Ascending aorta (tissue), 2 donors: ENCODE data around the gene OLFM2. TPM values are rescaled to one million over a fixed set of nuclear protein-coding genes. Genes with fewer than 3 reads are reported as not detected.
A peak's percentile ranks its signal among the peaks of the same experiment; 100 is the strongest.

ENCODE experiments used
- DNase-seq, 2 donors: peaks; one replicate each; pipeline ENCODE4 v3.0.0-alpha.2; 2019; ENCODE audit warnings: low spot score in 2 of 2
- H3K27ac ChIP-seq, 2 donors: fragments of 200-600 bp; sonication (generic); one replicate each; pipeline ENCODE4 v1.5.1; 2016 to 2017; ENCODE audit warnings: mild to moderate bottlenecking in 1 of 2
- H3K27me3 ChIP-seq: fragments of 200-600 bp; sonication (generic); one replicate; pipeline ENCODE4 v1.5.1; 2017
- H3K36me3 ChIP-seq, 2 donors: fragments of 200-600 bp; sonication (generic); one replicate each; pipeline ENCODE4 v1.5.1; 2016
- H3K4me1 ChIP-seq, 2 donors: fragments of 200-600 bp; sonication (generic); one replicate each; pipeline ENCODE4 v1.5.1; 2016 to 2017; ENCODE audit warnings: mild to moderate bottlenecking in 1 of 2
- H3K4me3 ChIP-seq, 2 donors: fragments of 200-600 bp; sonication (generic); one replicate each; pipeline ENCODE4 v1.5.1; 2016 to 2017; ENCODE audit warnings: mild to moderate bottlenecking in 1 of 2
- H3K9me3 ChIP-seq, 2 donors: fragments of 200-600 bp; sonication (generic); one replicate each; pipeline ENCODE4 v1.5.1; 2016
- intact Hi-C: fragments of 100-400 bp; cut with DNase I; formaldehyde crosslinking; loops from one replicate; pipeline ENCODE4 v1.15.1; 2023
- total RNA-seq: library from RNA; depleted of rRNA; stranded (reverse); fragments of >200 nt; gene quantifications from one replicate; pipeline ENCODE4 v1.1.0, GENCODE V29; 2016
- TF ChIP-seq, protein P1 (sequence below), 3 experiments: fragments of 200-600 bp in 2 of 3; fragments of 450-650 bp in 1 of 3; sonication (generic) in 2 of 3; IDR thresholded peaks; one replicate each; pipeline ENCODE4 v1.5.1; 2016 to 2019; ENCODE audit warnings: antibody characterized with exemption in 3 of 3, mild to moderate bottlenecking in 1 of 3, moderate library complexity in 1 of 3

Gene OLFM2
- 0.96 TPM for total RNA-seq

DNA sequence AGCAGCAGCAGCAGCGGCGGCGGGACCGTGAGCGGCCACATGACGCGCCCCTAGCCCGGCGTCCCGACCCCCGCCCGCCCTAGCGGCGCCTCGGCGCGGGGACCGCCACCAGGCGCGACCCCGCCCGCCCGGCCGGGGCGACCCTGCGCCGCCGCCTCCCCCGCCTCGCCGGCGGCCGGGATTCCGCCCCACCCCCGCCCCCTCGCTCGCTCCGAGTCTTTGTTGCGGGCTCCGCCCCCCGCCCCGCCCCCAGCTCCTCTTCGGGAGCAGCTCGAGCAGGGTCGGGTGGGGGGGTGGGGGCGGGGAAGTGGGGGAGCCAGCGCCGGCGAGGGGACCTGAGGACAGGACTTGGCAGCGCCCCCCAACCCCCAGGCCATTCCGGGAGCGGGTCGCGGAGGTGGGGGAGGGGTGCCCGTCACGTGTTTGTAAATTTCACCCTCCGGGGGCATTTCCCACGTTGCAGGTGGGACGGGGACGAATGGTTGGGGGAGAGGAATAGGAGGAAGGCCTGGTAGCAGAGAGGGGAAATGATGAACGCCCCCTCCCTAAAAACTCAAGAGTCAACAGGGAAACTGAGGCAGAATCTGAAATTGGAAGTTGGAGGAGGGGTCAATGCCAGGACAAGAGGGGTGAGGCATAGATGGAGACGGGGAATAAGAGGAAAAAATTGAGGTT is at the start of gene OLFM2:
OLFM2 (minus strand) TSS at position 190 of the 675 bp plus-strand sequence; CDS start at position 41, 149 bp downstream.
- Histone ChIP-seq H3K27me3 (peaks cover 9% of the 10 kb centered on the region), H3K27ac (no peak within 1 kb of the TSS), H3K4me1 (peaks cover 2 to 6% of the 10 kb centered on the region in 2 donors), H3K4me3 (peak within 1 kb of the TSS; percentile 34 to 54), H3K36me3 (no peaks in the 10 kb centered on the region), H3K9me3 (no peaks in the 10 kb centered on the region)
- intact Hi-C loops, result loop anchor here (10.0 kb wide), 1 partner anchor 168 kb away; the partner anchor contains the start of genes ANGPTL6 and PPAN
- no peak for DNase-seq
- TF ChIP-seq, protein P1, sequence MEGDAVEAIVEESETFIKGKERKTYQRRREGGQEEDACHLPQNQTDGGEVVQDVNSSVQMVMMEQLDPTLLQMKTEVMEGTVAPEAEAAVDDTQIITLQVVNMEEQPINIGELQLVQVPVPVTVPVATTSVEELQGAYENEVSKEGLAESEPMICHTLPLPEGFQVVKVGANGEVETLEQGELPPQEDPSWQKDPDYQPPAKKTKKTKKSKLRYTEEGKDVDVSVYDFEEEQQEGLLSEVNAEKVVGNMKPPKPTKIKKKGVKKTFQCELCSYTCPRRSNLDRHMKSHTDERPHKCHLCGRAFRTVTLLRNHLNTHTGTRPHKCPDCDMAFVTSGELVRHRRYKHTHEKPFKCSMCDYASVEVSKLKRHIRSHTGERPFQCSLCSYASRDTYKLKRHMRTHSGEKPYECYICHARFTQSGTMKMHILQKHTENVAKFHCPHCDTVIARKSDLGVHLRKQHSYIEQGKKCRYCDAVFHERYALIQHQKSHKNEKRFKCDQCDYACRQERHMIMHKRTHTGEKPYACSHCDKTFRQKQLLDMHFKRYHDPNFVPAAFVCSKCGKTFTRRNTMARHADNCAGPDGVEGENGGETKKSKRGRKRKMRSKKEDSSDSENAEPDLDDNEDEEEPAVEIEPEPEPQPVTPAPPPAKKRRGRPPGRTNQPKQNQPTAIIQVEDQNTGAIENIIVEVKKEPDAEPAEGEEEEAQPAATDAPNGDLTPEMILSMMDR (IDR thresholded peaks at IDR 0.05), result no peak

DNA sequence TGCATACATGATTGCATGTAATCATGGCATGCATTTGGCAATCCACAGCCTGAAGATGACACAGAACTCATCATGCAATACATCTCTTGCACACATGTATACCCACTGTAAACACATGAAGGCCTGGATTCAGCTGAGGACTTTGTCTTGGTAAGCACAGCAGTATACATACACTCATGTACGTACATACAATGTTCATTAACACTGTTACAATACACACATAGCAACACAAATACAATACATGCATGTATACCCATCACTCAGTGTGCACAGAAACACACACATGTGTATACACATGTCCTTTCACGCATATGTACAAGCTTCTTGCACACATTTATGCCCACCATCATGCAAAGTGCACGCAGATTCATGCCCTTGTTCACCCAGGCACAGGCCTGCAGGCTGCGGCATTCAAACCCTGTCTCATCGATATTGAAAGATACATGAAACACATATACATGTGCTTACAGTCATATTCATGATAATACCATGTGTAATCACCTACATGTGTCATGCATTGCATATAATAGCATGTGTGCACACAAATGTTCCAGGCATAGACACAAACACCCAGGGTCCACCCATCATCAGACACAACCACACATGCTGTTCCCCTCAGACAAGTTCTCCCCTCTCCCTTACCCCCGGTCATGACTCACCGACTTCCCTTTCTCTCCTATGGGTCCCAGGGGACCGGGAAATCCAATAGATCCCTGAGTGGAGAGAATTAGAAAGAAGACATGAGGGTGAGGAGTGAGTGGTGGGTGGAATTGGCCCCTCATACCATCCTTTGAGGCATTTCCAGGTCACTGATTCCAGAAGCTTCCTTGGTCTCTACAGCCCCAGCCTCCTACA is 45.3 kb upstream of the OLFM2 start:
- Histone ChIP-seq H3K4me3 (no peak overlapping the region), H3K27me3 (no peaks in the 10 kb centered on the region), H3K9me3 (no peaks in the 10 kb centered on the region), H3K36me3 (no peaks in the 10 kb centered on the region), H3K4me1 (peaks cover 4% of the 10 kb centered on the region in 2 donors), H3K27ac (no peak overlapping the region)
- TF ChIP-seq, protein P1 (IDR thresholded peaks at IDR 0.05), result no peak
- intact Hi-C loops, result no loop called here
- DNase-seq, result no peak

GRCh38 chr19:9972103-9972502 is 35.8 kb upstream of the OLFM2 start:
- intact Hi-C loops, result no loop called here
- H3K9me3 ChIP-seq, result no peaks in the 10 kb centered on the region
- H3K4me3 ChIP-seq, result no peak overlapping the region
- TF ChIP-seq, protein P1 (IDR thresholded peaks at IDR 0.05), result no peak
- H3K36me3 ChIP-seq, result no peaks in the 10 kb centered on the region
- no peaks in the 10 kb centered on the region for H3K27me3 ChIP-seq
- no peak overlapping the region for H3K27ac ChIP-seq
- no peaks in the 10 kb centered on the region for H3K4me1 ChIP-seq
- DNase-seq, result no peak

DNA sequence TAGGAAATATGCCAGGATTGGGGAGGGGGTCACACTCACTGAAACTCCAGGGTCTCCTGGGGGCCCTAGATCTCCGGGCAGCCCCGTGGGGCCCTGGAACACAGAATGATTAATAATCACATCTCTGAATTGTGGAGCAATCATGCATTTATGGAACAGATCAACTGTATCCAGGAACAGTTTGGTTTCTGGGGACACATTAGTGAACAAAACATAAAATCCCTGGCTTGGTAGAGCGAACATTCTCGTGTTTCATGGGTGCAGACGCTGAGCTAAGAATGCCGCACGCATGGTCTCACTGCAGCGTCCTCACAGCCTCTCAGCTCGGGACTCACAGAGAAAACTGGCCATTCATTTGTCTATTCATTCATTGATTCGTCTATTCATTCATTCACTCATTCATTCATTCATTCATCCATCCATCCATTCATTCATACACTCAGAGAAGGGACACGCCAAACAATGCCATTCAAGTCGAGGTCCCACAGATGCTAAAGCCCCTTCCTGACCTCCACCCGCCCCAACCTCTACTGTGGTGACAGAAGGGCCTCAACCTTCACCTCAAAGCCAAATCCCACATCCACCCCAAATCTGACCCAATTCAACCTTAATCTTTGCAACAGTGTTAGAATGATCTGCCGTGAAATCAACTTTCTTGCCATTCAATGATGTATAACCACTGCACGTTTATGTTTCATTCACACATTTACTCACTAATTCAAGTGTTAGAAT is 35.0 kb upstream of the OLFM2 start:
- Histone ChIP-seq H3K9me3 (no peaks in the 10 kb centered on the region), H3K27ac (no peak overlapping the region), H3K4me1 (no peaks in the 10 kb centered on the region), H3K27me3 (no peaks in the 10 kb centered on the region), H3K36me3 (no peaks in the 10 kb centered on the region), H3K4me3 (no peak overlapping the region)
- intact Hi-C loops, result no loop called here
- TF ChIP-seq, protein P1 (IDR thresholded peaks at IDR 0.05), result no peak
- DNase-seq, result no peak

- TF ChIP-seq, protein P1 (IDR thresholded peaks at IDR 0.05), result no peak
- H3K36me3 ChIP-seq, result no peaks in the 10 kb centered on the region
- no peak overlapping the region for H3K27ac ChIP-seq
- no peaks in the 10 kb centered on the region for H3K4me1 ChIP-seq
- H3K27me3 ChIP-seq, result no peaks in the 10 kb centered on the region
- DNase-seq, result no peak
- H3K9me3 ChIP-seq, result no peaks in the 10 kb centered on the region
- intact Hi-C loops, result no loop called here
- H3K4me3 ChIP-seq, result no peak overlapping the region
Measured at GRCh38 chr19:9970481-9970880, 34.2 kb upstream of the OLFM2 start.
